ENCODE data around the gene GLI3.

Gene GLI3

DNA sequence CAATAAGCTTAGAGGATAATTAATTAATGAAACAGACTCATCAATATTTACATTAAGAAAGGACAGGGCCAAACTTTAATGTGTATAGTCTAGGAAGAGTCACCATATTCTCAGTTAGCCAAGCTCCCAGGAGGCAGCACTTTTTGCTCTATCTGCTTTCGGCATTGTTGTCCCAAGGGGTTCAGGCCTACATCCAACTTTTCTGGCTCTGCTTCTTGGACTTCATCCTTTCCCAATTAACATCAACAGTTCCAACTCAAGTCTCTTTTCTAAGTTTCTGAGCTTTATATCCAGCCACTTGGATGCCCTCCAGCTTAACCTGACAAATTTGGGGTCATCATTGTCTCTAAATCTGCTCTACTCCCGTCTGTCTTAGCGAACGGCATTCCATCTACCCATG is 42.8 kb downstream of the GLI3 start:
- TF ChIP-seq, protein P1, sequence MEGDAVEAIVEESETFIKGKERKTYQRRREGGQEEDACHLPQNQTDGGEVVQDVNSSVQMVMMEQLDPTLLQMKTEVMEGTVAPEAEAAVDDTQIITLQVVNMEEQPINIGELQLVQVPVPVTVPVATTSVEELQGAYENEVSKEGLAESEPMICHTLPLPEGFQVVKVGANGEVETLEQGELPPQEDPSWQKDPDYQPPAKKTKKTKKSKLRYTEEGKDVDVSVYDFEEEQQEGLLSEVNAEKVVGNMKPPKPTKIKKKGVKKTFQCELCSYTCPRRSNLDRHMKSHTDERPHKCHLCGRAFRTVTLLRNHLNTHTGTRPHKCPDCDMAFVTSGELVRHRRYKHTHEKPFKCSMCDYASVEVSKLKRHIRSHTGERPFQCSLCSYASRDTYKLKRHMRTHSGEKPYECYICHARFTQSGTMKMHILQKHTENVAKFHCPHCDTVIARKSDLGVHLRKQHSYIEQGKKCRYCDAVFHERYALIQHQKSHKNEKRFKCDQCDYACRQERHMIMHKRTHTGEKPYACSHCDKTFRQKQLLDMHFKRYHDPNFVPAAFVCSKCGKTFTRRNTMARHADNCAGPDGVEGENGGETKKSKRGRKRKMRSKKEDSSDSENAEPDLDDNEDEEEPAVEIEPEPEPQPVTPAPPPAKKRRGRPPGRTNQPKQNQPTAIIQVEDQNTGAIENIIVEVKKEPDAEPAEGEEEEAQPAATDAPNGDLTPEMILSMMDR (IDR thresholded peaks at IDR 0.05; ENCODE audit: insufficient read depth, low read depth, low read length, missing control alignments): no peak
- DNase-seq (ENCODE audit: low read depth): no peak
- H3K4me3 ChIP-seq (ENCODE audit: low read length): no peak overlapping the region

DNA sequence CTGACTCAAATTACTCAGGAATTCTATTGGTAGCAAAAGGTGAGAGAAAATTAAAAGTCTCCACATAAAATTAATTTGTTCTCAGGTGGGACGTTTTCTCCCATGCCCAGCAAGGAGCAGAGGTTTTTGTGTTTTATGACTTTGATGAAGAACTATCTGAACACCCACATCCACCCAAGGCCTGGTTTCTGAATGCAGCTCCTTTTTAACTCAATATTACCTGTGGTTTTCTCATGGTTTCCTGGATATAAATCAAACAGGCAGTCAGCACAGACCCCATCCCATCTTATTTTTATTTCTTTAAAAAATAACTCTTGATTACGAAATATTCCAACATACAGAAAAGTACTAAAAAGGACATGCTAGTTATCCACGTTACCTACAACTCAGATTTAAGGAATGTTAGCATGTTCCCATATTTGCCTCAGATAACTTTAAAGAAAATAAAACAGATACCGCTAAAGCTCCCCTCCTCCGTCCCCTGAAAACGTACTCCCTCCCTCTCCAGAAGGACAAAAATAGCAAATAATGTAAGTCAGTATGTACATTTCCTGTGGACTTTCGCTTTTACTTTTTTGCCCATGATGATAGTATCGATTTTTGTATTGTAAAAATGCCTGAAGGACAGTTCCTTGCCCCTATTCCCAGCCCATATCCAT is 43.4 kb downstream of the GLI3 start:
- no peak overlapping the region for H3K4me3 ChIP-seq (ENCODE audit: low read length)
- TF ChIP-seq, protein P1 (IDR thresholded peaks at IDR 0.05; ENCODE audit: insufficient read depth, low read depth, low read length, missing control alignments): no peak
- no peak for DNase-seq (ENCODE audit: low read depth)

DNA sequence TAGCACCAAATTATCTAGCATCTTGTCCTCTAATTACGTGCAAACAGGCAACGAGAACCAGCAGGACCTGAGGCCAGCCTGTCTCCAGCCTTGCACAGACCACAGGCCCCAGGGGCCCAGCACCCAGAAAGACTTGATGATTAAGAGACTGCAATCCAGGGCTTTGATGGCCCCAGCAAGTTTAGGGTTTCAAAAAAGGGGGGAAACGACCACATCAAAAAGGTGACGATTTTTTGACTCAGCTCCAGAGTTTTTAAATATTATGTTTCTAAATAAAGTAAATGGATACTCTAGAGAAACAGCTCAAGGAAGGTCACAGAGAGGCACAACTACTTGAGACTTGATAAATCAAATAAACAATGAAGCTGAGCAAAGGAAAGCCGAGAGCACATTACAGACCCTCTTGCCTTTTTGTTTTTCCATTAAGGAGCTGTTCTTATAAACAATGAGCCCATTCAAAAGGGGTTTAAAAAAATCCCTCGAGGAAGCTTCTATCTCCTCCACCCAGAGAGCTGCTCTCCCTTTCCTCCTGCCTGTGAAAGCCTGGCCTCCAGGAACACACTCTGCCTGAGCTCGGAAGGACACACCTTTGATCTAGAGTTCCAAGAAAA is 44.1 kb downstream of the GLI3 start:
- H3K4me3 ChIP-seq (ENCODE audit: low read length): no peak overlapping the region
- DNase-seq (ENCODE audit: low read depth): peak; percentile 36
- TF ChIP-seq, protein P1 (IDR thresholded peaks at IDR 0.05; ENCODE audit: insufficient read depth, low read depth, low read length, missing control alignments): no peak

DNA sequence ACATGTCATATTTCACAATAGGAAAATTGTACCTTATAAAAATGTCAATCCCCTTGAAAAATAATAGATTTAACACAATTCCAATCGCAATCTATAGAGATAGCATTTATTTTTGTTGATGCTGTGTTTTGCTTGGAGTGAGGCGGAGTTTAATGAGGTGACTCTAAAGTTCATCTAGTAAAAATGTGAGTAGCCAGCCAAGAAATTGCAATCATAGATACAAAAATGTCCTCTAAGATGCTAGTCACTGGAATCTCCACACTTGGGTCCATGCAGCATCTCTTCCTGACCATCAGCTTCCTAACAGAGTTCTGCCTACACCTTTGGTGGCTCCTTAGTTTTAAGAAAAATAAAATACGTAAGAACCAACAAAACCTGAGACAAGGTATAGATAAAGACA is 44.9 kb downstream of the GLI3 start:
- TF ChIP-seq, protein P1 (IDR thresholded peaks at IDR 0.05; ENCODE audit: insufficient read depth, low read depth, low read length, missing control alignments): no peak
- no peak overlapping the region for H3K4me3 ChIP-seq (ENCODE audit: low read length)
- no peak for DNase-seq (ENCODE audit: low read depth)

DNA sequence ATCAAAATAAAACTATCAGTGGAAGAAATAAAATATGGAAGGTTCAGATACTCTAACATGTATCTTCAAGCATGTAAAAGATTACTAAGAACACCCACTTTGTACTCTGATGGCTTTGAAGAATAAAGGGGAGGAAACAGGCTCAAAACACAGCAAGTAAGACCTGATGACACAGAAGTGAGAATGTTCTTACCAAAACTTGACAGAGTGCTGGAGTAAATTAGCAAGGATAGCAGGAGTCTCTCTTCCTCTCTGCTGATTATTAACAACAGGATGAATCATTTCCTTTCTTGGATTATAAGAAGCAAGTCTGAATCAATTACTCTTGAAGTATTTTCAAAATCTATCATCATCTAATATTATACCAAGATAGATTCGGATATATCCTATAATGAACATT is 47.5 kb downstream of the GLI3 start:
- TF ChIP-seq, protein P1 (IDR thresholded peaks at IDR 0.05; ENCODE audit: insufficient read depth, low read depth, low read length, missing control alignments): no peak

DNA sequence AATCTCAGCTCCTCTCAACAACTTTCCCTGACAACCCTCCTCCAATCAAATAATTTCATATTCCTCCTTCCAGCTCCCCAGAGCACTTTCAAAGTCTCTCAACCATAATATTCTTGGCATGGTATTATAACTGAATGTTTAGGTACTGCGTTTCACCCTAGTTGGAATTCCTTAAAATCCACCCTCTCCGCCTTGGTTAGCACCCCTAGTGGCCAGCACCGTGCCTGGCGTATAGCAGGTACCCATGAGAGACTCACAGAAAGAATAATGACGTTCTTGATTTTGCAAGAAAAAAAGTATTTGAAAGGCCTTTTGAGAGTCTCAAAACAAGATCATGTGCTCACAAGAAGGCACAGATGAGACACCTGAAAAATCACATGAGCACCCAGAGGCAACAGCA is 50.9 kb downstream of the GLI3 start:
- DNase-seq (ENCODE audit: low read depth): peak; percentile 18
- TF ChIP-seq, protein P1 (IDR thresholded peaks at IDR 0.05; ENCODE audit: insufficient read depth, low read depth, low read length, missing control alignments): peak; percentile 65
- no peak overlapping the region for H3K4me3 ChIP-seq (ENCODE audit: low read length)

More for the DNA sequence above, 47.5 kb downstream of the GLI3 start:
- H3K4me3 ChIP-seq (ENCODE audit: low read length): no peak overlapping the region
- peak; percentile 62 for DNase-seq (ENCODE audit: low read depth)

DNA sequence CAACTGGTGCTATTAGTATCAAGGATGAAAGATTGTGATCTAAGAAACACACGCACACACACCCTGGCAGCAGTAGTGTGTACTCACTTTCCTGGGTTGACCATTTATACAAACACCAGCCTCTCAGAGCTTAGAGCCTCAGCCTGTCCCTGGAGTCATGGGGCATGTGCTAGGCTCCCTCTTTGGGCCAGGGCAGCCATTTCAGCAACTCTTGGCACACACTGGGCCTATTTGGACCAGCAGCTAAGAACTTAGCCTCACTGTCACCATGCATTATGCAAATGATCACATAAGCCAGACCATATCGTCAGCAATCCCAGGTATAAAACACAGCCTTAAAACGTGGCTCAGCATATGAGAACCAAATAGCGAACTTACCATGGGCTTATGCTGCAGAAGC is 51.3 kb downstream of the GLI3 start:
- TF ChIP-seq, protein P1 (IDR thresholded peaks at IDR 0.05; ENCODE audit: insufficient read depth, low read depth, low read length, missing control alignments): no peak
- no peak overlapping the region for H3K4me3 ChIP-seq (ENCODE audit: low read length)
- no peak for DNase-seq (ENCODE audit: low read depth)
